Neural cell (in vitro differentiated cells): ENCODE data around the gene JMJD8.

Source experiments
- EP300 ChIP-seq: fragments of 450-650 bp; conservative IDR thresholded peaks from 2 replicates; pipeline ENCODE4 v1.6.1; 2014; ENCODE audit warnings: antibody characterized with exemption, mild to moderate bottlenecking, moderate library complexity; ENCODE audit not compliant: poor library complexity, severe bottlenecking
- EZH2 ChIP-seq: fragments of 200-600, 300-800 bp; shearing (Covaris generic), sonication (generic); IDR thresholded peaks from 2 replicates; pipeline ENCODE4 v1.6.1; 2014; ENCODE audit warnings: antibody characterized with exemption, low read length, borderline replicate concordance, mild to moderate bottlenecking; ENCODE audit not compliant: insufficient read depth, poor library complexity, severe bottlenecking
- MXI1 ChIP-seq: fragments of 450-650 bp; conservative IDR thresholded peaks from 2 replicates; pipeline ENCODE4 v1.6.1; 2014; ENCODE audit warnings: antibody characterized with exemption, mild to moderate bottlenecking; ENCODE audit not compliant: poor library complexity, severe bottlenecking
- RAD21 ChIP-seq: fragments of 450-650 bp; conservative IDR thresholded peaks from 2 replicates; pipeline ENCODE4 v1.6.1; 2014; ENCODE audit warnings: antibody characterized with exemption, mild to moderate bottlenecking, moderate library complexity
- SMC3 ChIP-seq: fragments of 450-650 bp; conservative IDR thresholded peaks from 2 replicates; pipeline ENCODE4 v1.6.1; 2014; ENCODE audit warnings: antibody characterized with exemption, mild to moderate bottlenecking, moderate library complexity; ENCODE audit not compliant: poor library complexity
- TAF1 ChIP-seq: IDR thresholded peaks from 2 replicates; pipeline ENCODE4 v1.6.1; 2012; ENCODE audit warnings: low read depth
- TF ChIP-seq, protein P1 (sequence below): fragments of 450-650 bp; IDR thresholded peaks from 2 replicates; pipeline ENCODE4 v1.5.1; 2014; ENCODE audit warnings: antibody characterized with exemption, mild to moderate bottlenecking, moderate library complexity; ENCODE audit not compliant: poor library complexity, severe bottlenecking

DNA sequence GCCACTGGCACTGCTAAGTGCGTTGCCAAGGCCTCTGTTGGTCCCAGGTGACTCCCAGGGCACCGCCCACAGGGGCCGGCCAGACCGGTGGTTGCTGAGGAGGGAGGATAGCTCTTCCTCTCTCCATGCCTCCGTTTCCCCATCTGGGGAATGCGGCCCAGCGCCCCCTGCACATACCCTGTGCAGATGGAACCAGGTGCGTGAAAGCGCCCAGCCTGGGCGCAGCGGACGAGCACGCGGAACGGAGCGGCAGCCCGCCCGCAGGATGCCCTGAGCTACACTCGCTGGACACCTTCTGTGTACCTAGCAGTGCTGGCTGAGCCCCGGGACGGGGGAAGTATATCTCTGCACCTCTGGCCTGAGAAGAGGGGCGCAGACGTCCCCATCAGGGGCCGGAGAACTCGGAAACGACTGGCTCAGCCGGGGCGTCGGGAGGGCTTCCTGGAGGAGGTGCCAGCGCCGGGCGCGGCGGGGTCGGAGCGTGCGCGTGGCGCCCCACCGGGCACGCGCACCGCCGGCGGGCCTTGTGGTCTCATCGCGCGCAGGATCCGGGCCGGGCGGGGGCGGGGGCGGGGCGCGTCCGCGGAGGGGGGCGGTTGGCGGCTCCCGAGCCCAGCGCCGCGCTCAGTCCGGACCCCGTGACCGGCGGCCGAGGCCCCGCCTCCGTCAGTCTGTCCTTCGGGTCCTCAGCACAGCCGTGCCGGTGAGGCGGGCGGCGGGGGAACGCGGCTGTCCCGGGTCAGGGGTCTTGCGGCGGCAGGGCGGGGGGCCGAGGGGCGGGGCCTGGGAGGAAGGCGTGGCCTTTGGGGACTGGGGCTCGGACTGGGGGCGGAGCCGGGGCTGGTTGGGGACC, 42.5 kb upstream of the JMJD8 start, which contains the start of the genes CCDC78 and HAGHL:
- TF ChIP-seq, protein P1, sequence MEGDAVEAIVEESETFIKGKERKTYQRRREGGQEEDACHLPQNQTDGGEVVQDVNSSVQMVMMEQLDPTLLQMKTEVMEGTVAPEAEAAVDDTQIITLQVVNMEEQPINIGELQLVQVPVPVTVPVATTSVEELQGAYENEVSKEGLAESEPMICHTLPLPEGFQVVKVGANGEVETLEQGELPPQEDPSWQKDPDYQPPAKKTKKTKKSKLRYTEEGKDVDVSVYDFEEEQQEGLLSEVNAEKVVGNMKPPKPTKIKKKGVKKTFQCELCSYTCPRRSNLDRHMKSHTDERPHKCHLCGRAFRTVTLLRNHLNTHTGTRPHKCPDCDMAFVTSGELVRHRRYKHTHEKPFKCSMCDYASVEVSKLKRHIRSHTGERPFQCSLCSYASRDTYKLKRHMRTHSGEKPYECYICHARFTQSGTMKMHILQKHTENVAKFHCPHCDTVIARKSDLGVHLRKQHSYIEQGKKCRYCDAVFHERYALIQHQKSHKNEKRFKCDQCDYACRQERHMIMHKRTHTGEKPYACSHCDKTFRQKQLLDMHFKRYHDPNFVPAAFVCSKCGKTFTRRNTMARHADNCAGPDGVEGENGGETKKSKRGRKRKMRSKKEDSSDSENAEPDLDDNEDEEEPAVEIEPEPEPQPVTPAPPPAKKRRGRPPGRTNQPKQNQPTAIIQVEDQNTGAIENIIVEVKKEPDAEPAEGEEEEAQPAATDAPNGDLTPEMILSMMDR, result no peak
- TF ChIP-seq EZH2, result no peak
- no peak for TF ChIP-seq RAD21
- TF ChIP-seq TAF1, result no peak
- no peak for TF ChIP-seq MXI1
- no peak for TF ChIP-seq SMC3
- no peak for TF ChIP-seq EP300
